HUES48 (cell line): Measurements from ENCODE around the gene RNF4.
"Not testable (repeated sequence)": the region's sequence is repeated elsewhere in the genome, so short reads cannot be mapped to it uniquely, and the experiment has no call there.

Experiments
- H3K27ac ChIP-seq: one replicate; pipeline ENCODE4 v1.7.0; 2013; ENCODE audit warnings: low read depth, low read length, inconsistent platforms
- H3K27me3 ChIP-seq: 2 replicates; pipeline ENCODE4 v1.6.1; 2013; ENCODE audit warnings: mild to moderate bottlenecking, low read length; ENCODE audit not compliant: control insufficient read depth, insufficient read depth
- H3K36me3 ChIP-seq: 2 replicates; pipeline ENCODE4 v1.6.1; 2013; ENCODE audit warnings: low read length; ENCODE audit not compliant: control insufficient read depth, insufficient read depth
- H3K4me1 ChIP-seq: 2 replicates; pipeline ENCODE4 v1.6.1; 2013; ENCODE audit warnings: mild to moderate bottlenecking, low read length; ENCODE audit not compliant: control insufficient read depth, insufficient read depth
- H3K4me3 ChIP-seq: 2 replicates; pipeline ENCODE4 v1.5.1; 2013; ENCODE audit warnings: mild to moderate bottlenecking, low read depth, low read length
- H3K9ac ChIP-seq: 2 replicates; pipeline ENCODE4 v1.6.1; 2013; ENCODE audit warnings: mild to moderate bottlenecking, low read depth, low read length, moderate library complexity
- H3K9me3 ChIP-seq: 2 replicates; pipeline ENCODE4 v1.6.1; 2013; ENCODE audit warnings: low read length; ENCODE audit not compliant: control insufficient read depth, insufficient read depth

Gene RNF4

GRCh38 chr4:2545321-2546013, 76.6 kb downstream of the RNF4 start:
- no peak overlapping the region for H3K27ac ChIP-seq
- H3K36me3 ChIP-seq = no peaks in the 10 kb centered on the region
- no peaks in the 10 kb centered on the region for H3K4me1 ChIP-seq
- no peak overlapping the region for H3K4me3 ChIP-seq
- H3K9me3 ChIP-seq = no peaks in the 10 kb centered on the region
- no peaks in the 10 kb centered on the region for H3K27me3 ChIP-seq
- no peak overlapping the region for H3K9ac ChIP-seq

- Histone ChIP-seq H3K4me3 (no peak overlapping the region), H3K4me1 (no peaks in the 10 kb centered on the region), H3K27ac (no peak overlapping the region), H3K9me3 (no peaks in the 10 kb centered on the region), H3K36me3 (no peaks in the 10 kb centered on the region), H3K9ac (no peak overlapping the region), H3K27me3 (no peaks in the 10 kb centered on the region)
Observed at GRCh38 chr4:2546286-2546823, 77.4 kb downstream of the RNF4 start.

GRCh38 chr4:2546961-2547691, 78.2 kb downstream of the RNF4 start:
- H3K27me3 ChIP-seq, H3K27ac ChIP-seq, H3K36me3 ChIP-seq, H3K9me3 ChIP-seq, H3K4me3 ChIP-seq, H3K9ac ChIP-seq, H3K4me1 ChIP-seq: not testable (repeated sequence)

- 0 out of 2 replicates have a peak, but pooled peaks cover 4% of the 10 kb centered on the region for H3K4me1 ChIP-seq
- no peak overlapping the region for H3K4me3 ChIP-seq
- no peaks in the 10 kb centered on the region for H3K36me3 ChIP-seq
- no peak overlapping the region for H3K27ac ChIP-seq
- H3K27me3 ChIP-seq = no peaks in the 10 kb centered on the region
- H3K9me3 ChIP-seq = no peaks in the 10 kb centered on the region
- H3K9ac ChIP-seq = no peak overlapping the region
Observed at GRCh38 chr4:2551118-2551517, 82.2 kb downstream of the RNF4 start.

DNA sequence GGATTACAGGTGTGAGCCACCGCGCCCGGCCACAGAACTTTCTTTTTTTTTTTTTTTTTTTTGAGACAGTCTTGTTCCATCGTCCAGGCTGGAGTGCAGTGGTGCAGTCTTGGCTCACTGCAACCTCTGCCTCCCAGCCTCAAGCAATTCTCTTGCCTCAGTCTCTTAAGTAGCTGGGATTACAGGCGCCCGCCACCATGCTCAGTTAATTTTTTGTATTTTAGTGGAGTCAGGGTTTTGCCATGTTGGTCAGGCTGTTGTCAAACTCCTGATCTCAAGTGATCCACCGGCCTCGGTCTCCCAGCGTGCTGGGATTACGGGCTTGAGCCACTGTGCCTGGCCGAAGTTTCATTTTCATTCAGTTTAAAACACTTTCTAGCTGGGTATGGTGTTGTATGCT, 83.9 kb downstream of the RNF4 start:
- Histone ChIP-seq H3K36me3 (no peaks in the 10 kb centered on the region), H3K4me3 (no peak overlapping the region), H3K27ac (no peak overlapping the region)

DNA sequence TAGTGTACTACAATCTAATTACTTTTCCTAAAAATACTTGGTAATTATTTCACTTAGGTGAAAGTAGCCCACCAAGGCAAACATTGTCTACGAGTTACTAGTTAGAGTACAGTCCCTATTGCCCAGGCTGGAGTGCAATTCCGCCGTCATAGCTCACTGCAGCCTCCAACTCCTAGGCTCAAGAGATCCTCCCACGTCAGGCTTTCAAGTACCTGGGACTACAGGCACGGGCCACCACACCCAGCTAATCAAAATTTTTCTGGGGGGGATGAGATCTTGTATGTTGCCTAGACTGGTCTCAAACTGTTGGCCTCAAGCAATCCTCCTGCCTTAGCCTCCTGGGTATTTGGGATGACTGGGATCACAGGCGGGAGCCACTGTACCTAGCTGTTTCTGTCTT, 89.4 kb downstream of the RNF4 start:
- no peak overlapping the region for H3K4me3 ChIP-seq
- no peaks in the 10 kb centered on the region for H3K27me3 ChIP-seq
- no peak overlapping the region for H3K27ac ChIP-seq
- H3K9me3 ChIP-seq = no peaks in the 10 kb centered on the region
- no peak overlapping the region for H3K9ac ChIP-seq
- H3K4me1 ChIP-seq = 0 out of 2 replicates have a peak, but pooled peaks cover 4% of the 10 kb centered on the region
- no peaks in the 10 kb centered on the region for H3K36me3 ChIP-seq

More for the DNA sequence above, 83.9 kb downstream of the RNF4 start:
- Histone ChIP-seq H3K9me3 (no peaks in the 10 kb centered on the region), H3K27me3 (no peaks in the 10 kb centered on the region), H3K9ac (no peak overlapping the region), H3K4me1 (0 out of 2 replicates have a peak, but pooled peaks cover 4% of the 10 kb centered on the region)

DNA sequence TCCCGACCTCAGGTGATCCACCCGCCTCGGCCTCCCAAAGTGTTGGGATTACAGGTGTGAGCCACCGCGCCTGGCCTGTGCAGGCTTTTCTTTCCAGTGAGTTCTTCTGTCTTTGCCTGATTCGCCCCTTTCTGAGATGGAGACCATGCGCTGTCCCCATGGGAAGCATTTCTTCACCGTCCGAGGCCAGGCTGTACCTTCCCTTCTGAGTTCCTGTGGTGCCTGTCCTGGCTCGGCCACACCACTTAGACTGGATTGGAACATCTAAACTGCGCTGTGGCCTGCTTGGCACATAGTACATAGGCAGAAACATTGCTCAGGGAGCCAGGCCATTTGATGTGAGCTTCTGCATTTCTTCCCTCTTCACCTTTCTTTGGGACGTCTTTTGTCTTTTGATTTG, 91.3 kb downstream of the RNF4 start:
- Histone ChIP-seq H3K9ac (no peak overlapping the region), H3K36me3 (no peaks in the 10 kb centered on the region)

More for the DNA sequence above, 91.3 kb downstream of the RNF4 start:
- H3K27ac ChIP-seq = no peak overlapping the region
- H3K4me1 ChIP-seq = no peaks in the 10 kb centered on the region
- no peaks in the 10 kb centered on the region for H3K27me3 ChIP-seq
- no peak overlapping the region for H3K4me3 ChIP-seq
- H3K9me3 ChIP-seq = no peaks in the 10 kb centered on the region
